ENCODE measurements around the gene RUBCNL. TPM values are rescaled to one million over a fixed set of nuclear protein-coding genes. Genes with fewer than 3 reads are reported as not detected.

The RUBCNL gene
- total and polyA plus RNA-seq, 4 donors: 0.36 to 4.2 (median 0.96) TPM

- peaks cover 0 to 17% (median 7%) of the 10 kb centered on the region in 4 donors for H3K27me3 ChIP-seq (ENCODE audit: control insufficient read depth in 4 of 4, insufficient read depth in 4 of 4, low read length in 3 of 4)
- H3K27ac ChIP-seq (ENCODE audit: low read depth in 1 of 2, low read length in 2 of 2): no peak overlapping the region
- H3K4me3 ChIP-seq (ENCODE audit: low read depth in 1 of 3, low read length in 3 of 3): peak overlapping the region in 2 of 3 donors; percentile 19 to 44
- no peaks in the 10 kb centered on the region for H3K9me3 ChIP-seq (ENCODE audit: control insufficient read depth in 4 of 4, low read length in 3 of 4)
- DNase-seq (ENCODE audit: low spot score): no peak
- H3K36me3 ChIP-seq (ENCODE audit: control insufficient read depth in 4 of 4, insufficient read depth in 3 of 4, low read depth in 1 of 4, low read length in 3 of 4): no peaks in the 10 kb centered on the region
- peaks cover 7 to 14% (median 12%) of the 10 kb centered on the region in 4 donors for H3K4me1 ChIP-seq (ENCODE audit: control insufficient read depth in 4 of 4, insufficient read depth in 4 of 4, low read length in 3 of 4)
- H3K9ac ChIP-seq (ENCODE audit: low read depth in 1 of 2, low read length in 2 of 2): no peak overlapping the region
- WGBS: 5% methylated on average over 37 of the region's 37 CpGs
- no peak for TF ChIP-seq RXRA (IDR thresholded peaks at IDR 0.05)
- TF ChIP-seq SP1 (IDR thresholded peaks at IDR 0.05): no peak
- no peak for TF ChIP-seq HNF4G (IDR thresholded peaks at IDR 0.05)
- TF ChIP-seq JUND (IDR thresholded peaks at IDR 0.05): no peak
Measured at GRCh38 chr13:46386392-46387063, 524 bp downstream of the RUBCNL start.

- no peak for DNase-seq (ENCODE audit: low spot score)
- Histone ChIP-seq H3K4me1 (ENCODE audit: control insufficient read depth in 4 of 4, insufficient read depth in 4 of 4, low read length in 3 of 4) (peaks cover 5 to 14% (median 12%) of the 10 kb centered on the region in 4 donors), H3K36me3 (ENCODE audit: control insufficient read depth in 4 of 4, insufficient read depth in 3 of 4, low read depth in 1 of 4, low read length in 3 of 4) (no peaks in the 10 kb centered on the region), H3K9ac (ENCODE audit: low read depth in 1 of 2, low read length in 2 of 2) (peak overlapping the region in 1 of 2 donors; percentile 21), H3K9me3 (ENCODE audit: control insufficient read depth in 4 of 4, low read length in 3 of 4) (no peaks in the 10 kb centered on the region), H3K4me3 (ENCODE audit: low read depth in 1 of 3, low read length in 3 of 3) (no peak overlapping the region), H3K27ac (ENCODE audit: low read depth in 1 of 2, low read length in 2 of 2) (no peak overlapping the region), H3K27me3 (ENCODE audit: control insufficient read depth in 4 of 4, insufficient read depth in 4 of 4, low read length in 3 of 4) (peaks cover 0 to 17% (median 7%) of the 10 kb centered on the region in 4 donors)
- WGBS: 24% methylated on average over 10 of the region's 10 CpGs
- TF ChIP-seq JUND (IDR thresholded peaks at IDR 0.05) (no peak), RAD21 (IDR thresholded peaks at IDR 0.05) (no peak), YY1 (IDR thresholded peaks at IDR 0.05) (no peak), RXRA (IDR thresholded peaks at IDR 0.05) (no peak), FOXA1 (IDR thresholded peaks at IDR 0.05) (no peak), GABPA (IDR thresholded peaks at IDR 0.05 in 1 of 2, conservative IDR thresholded peaks at IDR 0.05 in 1 of 2) (no peak), NR2F2 (IDR thresholded peaks at IDR 0.05) (no peak), REST (IDR thresholded peaks at IDR 0.05) (no peak), EGR1 (IDR thresholded peaks at IDR 0.05; ENCODE audit: low read depth in 2 of 2) (no peak), HNF4A (conservative IDR thresholded peaks at IDR 0.05) (no peak), HNF4G (IDR thresholded peaks at IDR 0.05) (no peak), TAF1 (conservative IDR thresholded peaks at IDR 0.05) (no peak), CTCF (IDR thresholded peaks at IDR 0.05; ENCODE audit: low read depth, low read length, missing input control) (no peak), ZBTB33 (IDR thresholded peaks at IDR 0.05) (no peak), SP1 (IDR thresholded peaks at IDR 0.05) (no peak), MAX (IDR thresholded peaks at IDR 0.05) (no peak), FOXA2 (IDR thresholded peaks at IDR 0.05) (no peak), ATF3 (IDR thresholded peaks at IDR 0.05) (no peak)
Measured at GRCh38 chr13:46385946-46386345, 1.1 kb downstream of the RUBCNL start.

Data from liver (tissue), 9 donors.